ENCODE measurements around the gene MED10.

The MED10 gene

GRCh38 chr5:6377905-6378765, at the start of gene MED10:
Gene MED10, minus strand, starts transcription at chr5:6378547. Its CDS starts 64 bp downstream, at chr5:6378483.
- DNase-seq: peak in 55 of 56 donors; percentile 38 to 94 (median 82)

- no peak for DNase-seq
Observed at GRCh38 chr5:6427694-6428093, 49.3 kb upstream of the MED10 start.

- no peak for DNase-seq
Observed at GRCh38 chr5:6424700-6425099, 46.4 kb upstream of the MED10 start.

GRCh38 chr5:6424110-6424659, 45.8 kb upstream of the MED10 start:
- no peak for DNase-seq

GRCh38 chr5:6423327-6424109, 45.2 kb upstream of the MED10 start:
- DNase-seq: no peak

- no peak for DNase-seq
Observed at GRCh38 chr5:6419340-6419852, 41.0 kb upstream of the MED10 start.

GRCh38 chr5:6418679-6419276, 40.4 kb upstream of the MED10 start:
- DNase-seq: no peak

GRCh38 chr5:6417657-6418056, 39.3 kb upstream of the MED10 start:
- DNase-seq: no peak

- no peak for DNase-seq
Observed at GRCh38 chr5:6412811-6413210, 34.5 kb upstream of the MED10 start.

- DNase-seq: no peak
Observed at GRCh38 chr5:6411141-6411540, 32.8 kb upstream of the MED10 start.

GRCh38 chr5:6410421-6410820, 32.1 kb upstream of the MED10 start:
- peak in 14 of 56 donors; percentile 1 to 36 (median 11) for DNase-seq

GRCh38 chr5:6408627-6409446, 30.5 kb upstream of the MED10 start:
- no peak for DNase-seq

- no peak for DNase-seq
Observed at GRCh38 chr5:6408260-6408596, 29.9 kb upstream of the MED10 start.

GRCh38 chr5:6407558-6408259, 29.4 kb upstream of the MED10 start:
- DNase-seq: peak in 1 of 56 donors; percentile 3

GRCh38 chr5:6405591-6405990, 27.2 kb upstream of the MED10 start:
- no peak for DNase-seq

- DNase-seq: no peak
Observed at GRCh38 chr5:6404129-6404528, 25.8 kb upstream of the MED10 start.

GRCh38 chr5:6403416-6403815, 25.1 kb upstream of the MED10 start:
- DNase-seq: no peak

- no peak for DNase-seq
Observed at GRCh38 chr5:6402939-6403338, 24.6 kb upstream of the MED10 start.

GRCh38 chr5:6401410-6401809, 23.1 kb upstream of the MED10 start:
- no peak for DNase-seq

Data from nucleus accumbens (tissue), 56 donors.